Stimulated activated CD4-positive, alpha-beta T cell treated with anti-CD3 and anti-CD28 coated beads, Interleukin-1b, Interleukin-23, amount 100 ng/mL, for 48 hours (primary cell): ENCODE data around the gene STAG2.
"Not testable (repeated sequence)": the region's sequence is repeated elsewhere in the genome, so short reads cannot be mapped to it uniquely, and the experiment has no call there.

Experiments
- DNase-seq: peaks from one replicate; pipeline ENCODE4 v3.0.0-alpha.2; 2020

The STAG2 gene

GRCh38 chrX:123961268-123962005 lies at the start of gene STAG2:
STAG2 (plus strand) TSS chrX:123961706; CDS start chrX:124022628, 60,922 bp downstream.
- DNase-seq: peak; percentile 65

GRCh38 chrX:123917069-123917468 lies 44.4 kb upstream of the STAG2 start:
- DNase-seq: no peak

GRCh38 chrX:123918106-123918721 lies 43.3 kb upstream of the STAG2 start:
- no peak for DNase-seq

- no peak for DNase-seq
Measured at GRCh38 chrX:123920105-123920785, 41.3 kb upstream of the STAG2 start.

GRCh38 chrX:123923211-123923610 lies 38.3 kb upstream of the STAG2 start:
- no peak for DNase-seq

GRCh38 chrX:123924186-123924585 lies 37.3 kb upstream of the STAG2 start:
- no peak for DNase-seq

- DNase-seq: no peak
Measured at GRCh38 chrX:123927845-123928244, 33.7 kb upstream of the STAG2 start.

- DNase-seq: not testable (repeated sequence)
Measured at GRCh38 chrX:123932055-123932454, 29.5 kb upstream of the STAG2 start.

GRCh38 chrX:123943074-123943473 lies 18.4 kb upstream of the STAG2 start:
- DNase-seq: no peak

GRCh38 chrX:123943488-123943887 lies 18.0 kb upstream of the STAG2 start:
- DNase-seq: no peak

- no peak for DNase-seq
Measured at GRCh38 chrX:123949846-123950245, 11.7 kb upstream of the STAG2 start.

GRCh38 chrX:123959281-123960063 lies 2.0 kb upstream of the STAG2 start:
- DNase-seq: peak; percentile 2

GRCh38 chrX:123960956-123961267 lies 594 bp upstream of the STAG2 start:
- DNase-seq: no peak

- no peak for DNase-seq
Measured at GRCh38 chrX:123962006-123962467, 531 bp downstream of the STAG2 start.

GRCh38 chrX:123962794-123963373 lies 1.4 kb downstream of the STAG2 start:
- peak; percentile 90 for DNase-seq

GRCh38 chrX:123964156-123964834 lies 2.8 kb downstream of the STAG2 start:
- DNase-seq: no peak

GRCh38 chrX:123965712-123966111 lies 4.2 kb downstream of the STAG2 start:
- no peak for DNase-seq

GRCh38 chrX:123967497-123967896 lies 6.0 kb downstream of the STAG2 start:
- DNase-seq: no peak

- no peak for DNase-seq
Measured at GRCh38 chrX:123968383-123969050, 7.0 kb downstream of the STAG2 start.

GRCh38 chrX:123971982-123972381 lies 10.5 kb downstream of the STAG2 start:
- DNase-seq: no peak

GRCh38 chrX:123973921-123974320 lies 12.4 kb downstream of the STAG2 start:
- DNase-seq: no peak

- DNase-seq: no peak
Measured at GRCh38 chrX:123975180-123975579, 13.7 kb downstream of the STAG2 start.
